A549 (cell line): ENCODE results near the gene TIE1. TPM values are rescaled to one million over a fixed set of nuclear protein-coding genes. Genes with fewer than 3 reads are reported as not detected.

Experiments used
- ATAC-seq, 2 experiments: fragments of 200-7000 bp in 1 of 2; fragments of >200 bp in 1 of 2; cut with Nextera tagmentation in 1 of 2; cut with Tn5 transposase in 1 of 2; 3 replicates each; pipeline versions ENCODE4 v1.8.0 to v1.9.1; 2018 to 2020; ENCODE audit warnings: mild to moderate bottlenecking in 1 of 2, moderate library complexity in 1 of 2
- CTCF ChIA-PET: fragments of 300-600 bp; sonication (Branson Sonifier 250); formaldehyde crosslinking; extraction: SDS; loops from one replicate; lab custom pipeline; 2021; ENCODE audit warnings: antibody characterized with exemption, inconsistent platforms; lab: Yijun Ruan, JAX
- POLR2A ChIA-PET: fragments of 350-600 bp; formaldehyde crosslinking; extraction: SDS; loops from one replicate; lab custom pipeline; 2021; ENCODE audit warnings: antibody characterized with exemption, inconsistent platforms; lab: Yijun Ruan, JAX
- DNase-seq, 2 experiments: peaks; one replicate each; pipeline versions ENCODE4 v3.0.0 to v3.0.0-alpha.2; 2011 to 2016; ENCODE audit warnings: low read depth in 1 of 2, low spot score in 1 of 2
- FAIRE-seq: peaks from 2 replicates; lab custom pipeline; 2011; peaks lifted over from hg19 to GRCh38; lab: Jason Lieb, UNC
- H3K27ac ChIP-seq, 2 experiments: fragments of >200 bp; sonication (Bioruptor Twin); formaldehyde crosslinking; 3 replicates each; pipeline ENCODE4 v1.5.1; 2016 to 2017
- H3K4me1 ChIP-seq: fragments of >200 bp; sonication (Bioruptor Twin); formaldehyde crosslinking; 3 replicates; pipeline ENCODE4 v1.6.1; 2016
- H3K4me2 ChIP-seq: fragments of >200 bp; sonication (Bioruptor Twin); formaldehyde crosslinking; 3 replicates; pipeline ENCODE4 v1.6.1; 2016
- H3K4me3 ChIP-seq: fragments of >200 bp; sonication (Bioruptor Twin); formaldehyde crosslinking; 3 replicates; pipeline ENCODE4 v1.5.1; 2016
- H3K9me3 ChIP-seq: fragments of >200 bp; sonication (Bioruptor Twin); formaldehyde crosslinking; 3 replicates; pipeline ENCODE4 v1.6.1; 2016
- ATOH8 ChIP-seq: fragments of 250-450 bp; sonication (Bioruptor Pico); IDR thresholded peaks from 2 replicates; pipeline ENCODE4 v1.5.0; 2020; ENCODE audit warnings: low read depth, mild to moderate bottlenecking, moderate library complexity
- CEBPB ChIP-seq, 2 experiments: fragments of >200 bp in 1 of 2; sonication (Bioruptor Twin) in 1 of 2; formaldehyde crosslinking in 1 of 2; IDR thresholded peaks; 2 replicates each; pipeline ENCODE4 v1.6.1; 2012 to 2016
- CHD4 ChIP-seq: fragments of 200-600 bp; sonication (generic); IDR thresholded peaks from 2 replicates; pipeline ENCODE4 v1.6.1; 2016; ENCODE audit warnings: antibody characterized with exemption, mild to moderate bottlenecking, borderline replicate concordance
- EHF ChIP-seq: fragments of 250-450 bp; sonication (Bioruptor Pico); IDR thresholded peaks from 2 replicates; pipeline ENCODE4 v1.5.0; 2020; ENCODE audit warnings: mild to moderate bottlenecking
- FOSL2 ChIP-seq, 2 experiments: fragments of 450-650 bp in 1 of 2; fragments of >200 bp in 1 of 2; sonication (Bioruptor Twin) in 1 of 2; formaldehyde crosslinking; IDR thresholded peaks; 2 replicates each; pipeline versions ENCODE4 v1.5.0 to v1.6.1; 2016 to 2020; ENCODE audit warnings: mild to moderate bottlenecking in 1 of 2, moderate library complexity in 1 of 2
- FOXS1 ChIP-seq: fragments of 250-450 bp; sonication (Bioruptor Pico); IDR thresholded peaks from 2 replicates; pipeline ENCODE4 v1.5.0; 2020; ENCODE audit warnings: mild to moderate bottlenecking, moderate library complexity
- GATA3 ChIP-seq: IDR thresholded peaks from 2 replicates; pipeline ENCODE4 v1.6.1; 2012; ENCODE audit warnings: borderline replicate concordance
- HES2 ChIP-seq: fragments of >200 bp; sonication (Bioruptor Twin); formaldehyde crosslinking; IDR thresholded peaks from 2 replicates; pipeline ENCODE4 v1.6.1; 2016
- HMGXB4 ChIP-seq: fragments of 250-450 bp; sonication (Bioruptor Pico); IDR thresholded peaks from 2 replicates; pipeline ENCODE4 v1.5.0; 2021; ENCODE audit warnings: mild to moderate bottlenecking, moderate library complexity, borderline replicate concordance
- HOXB13 ChIP-seq: fragments of 250-450 bp; sonication (Bioruptor Pico); IDR thresholded peaks from 2 replicates; pipeline ENCODE4 v1.5.0; 2020; ENCODE audit warnings: low read depth, mild to moderate bottlenecking, moderate library complexity
- KDM1A ChIP-seq: fragments of 200-600 bp; sonication (generic); IDR thresholded peaks from 2 replicates; pipeline ENCODE4 v1.6.1; 2016; ENCODE audit warnings: low read depth, mild to moderate bottlenecking
- KDM5A ChIP-seq: fragments of 200-600 bp; sonication (generic); IDR thresholded peaks from 2 replicates; pipeline ENCODE4 v1.6.1; 2016; ENCODE audit warnings: antibody characterized with exemption, mild to moderate bottlenecking
- MAFK ChIP-seq: fragments of 450-650 bp; IDR thresholded peaks from 2 replicates; pipeline ENCODE4 v1.6.1; 2014; ENCODE audit not compliant: partially characterized antibody
- MAX ChIP-seq: IDR thresholded peaks from 2 replicates; pipeline ENCODE4 v1.6.1; 2012
- MAZ ChIP-seq: fragments of 150-350 bp; IDR thresholded peaks from 2 replicates; pipeline ENCODE4 v1.6.1; 2014; ENCODE audit warnings: antibody characterized with exemption, low read depth, low read length, borderline replicate concordance
- NPAS2 ChIP-seq: fragments of 250-450 bp; sonication (Bioruptor Pico); IDR thresholded peaks from 2 replicates; pipeline ENCODE4 v1.8.0; 2022; ENCODE audit warnings: mild to moderate bottlenecking, moderate library complexity, borderline replicate concordance
- NR3C1 ChIP-seq: fragments of >200 bp; sonication (Bioruptor Twin); formaldehyde crosslinking; IDR thresholded peaks from 3 replicates; pipeline ENCODE4 v1.6.1; 2017
- PBX3 ChIP-seq: IDR thresholded peaks from 2 replicates; pipeline ENCODE4 v1.6.1; 2012
- POLR2A ChIP-seq: IDR thresholded peaks from 2 replicates; pipeline ENCODE4 v1.6.1; 2012; ENCODE audit warnings: mild to moderate bottlenecking, low read length
- RAD21 ChIP-seq, 2 experiments: fragments of >200 bp in 1 of 2; sonication (Bioruptor Twin) in 1 of 2; formaldehyde crosslinking in 1 of 2; IDR thresholded peaks in 1 of 2; conservative IDR thresholded peaks in 1 of 2; 2 replicates in 1 of 2; 3 replicates in 1 of 2; pipeline ENCODE4 v1.6.1; 2012 to 2018; ENCODE audit warnings: inconsistent platforms in 1 of 2
- RARB ChIP-seq: fragments of 250-450 bp; sonication (Bioruptor Pico); IDR thresholded peaks from 2 replicates; pipeline ENCODE4 v1.8.0; 2021; ENCODE audit warnings: mild to moderate bottlenecking, moderate library complexity
- RCOR1 ChIP-seq: fragments of 150-350 bp; IDR thresholded peaks from 2 replicates; pipeline ENCODE4 v1.6.1; 2014; ENCODE audit warnings: antibody characterized with exemption, low read length, low read depth
- SREBF2 ChIP-seq: fragments of 450-650 bp; IDR thresholded peaks from 2 replicates; pipeline ENCODE4 v1.6.1; 2014; ENCODE audit warnings: mild to moderate bottlenecking, moderate library complexity
- TFCP2L1 ChIP-seq: fragments of 250-450 bp; sonication (Bioruptor Pico); IDR thresholded peaks from 2 replicates; pipeline ENCODE4 v1.5.0; 2021; ENCODE audit warnings: mild to moderate bottlenecking
- TP53 ChIP-seq: fragments of 250-450 bp; sonication (Bioruptor Pico); IDR thresholded peaks from 2 replicates; pipeline ENCODE4 v1.5.0; 2021; ENCODE audit warnings: mild to moderate bottlenecking, moderate library complexity
- USF2 ChIP-seq: fragments of 450-650 bp; IDR thresholded peaks from 2 replicates; pipeline ENCODE4 v1.6.1; 2014; ENCODE audit warnings: antibody characterized with exemption
- ZFP36 ChIP-seq: fragments of 450-650 bp; IDR thresholded peaks from 2 replicates; pipeline ENCODE4 v1.6.1; 2014; ENCODE audit warnings: borderline replicate concordance; ENCODE audit not compliant: partially characterized antibody
- ZNF302 ChIP-seq: fragments of 250-450 bp; sonication (Bioruptor Pico); IDR thresholded peaks from 2 replicates; pipeline ENCODE4 v1.9.0; 2021; ENCODE audit warnings: inconsistent platforms, mild to moderate bottlenecking, moderate library complexity
- ZSCAN20 ChIP-seq: fragments of 250-450 bp; sonication (Bioruptor Pico); IDR thresholded peaks from 2 replicates; pipeline ENCODE4 v1.8.0; 2022; ENCODE audit warnings: mild to moderate bottlenecking, moderate library complexity
- WGBS: methylation state at CpG from one replicate; pipeline ENCODE4 v1.1.6; 2017; ENCODE audit errors: missing lambda C conversion rate; 5-methylcytosine and 5-hydroxymethylcytosine counted together
- polyA plus RNA-seq, 4 experiments: library from polyadenylated mRNA; depleted of rRNA in 3 of 4; stranded (reverse); fragments of >200 nt; fragmentation: RNase III in 1 of 4; extraction: RNeasy Plus Mini Kit Qiagen cat#74134 plus additional on column Dnase treatment in 1 of 4; gene quantifications; 2 replicates in 3 of 4; 3 replicates in 1 of 4; pipeline ENCODE4 v1.2.3, GENCODE V29; 2011 to 2017

The TIE1 gene
- polyA plus RNA-seq, 2 of the 4 experiments (the other 2 are of a cell fraction): not detected

- FAIRE-seq (no peak), ATAC-seq (no peak), DNase-seq (no peak)
- Histone ChIP-seq H3K4me1 (no peaks in the 10 kb centered on the region), H3K27ac (no peak overlapping the region), H3K4me2 (no peak overlapping the region), H3K9me3 (no peaks in the 10 kb centered on the region), H3K4me3 (no peak overlapping the region)
- TF ChIP-seq KDM5A (no peak), ZNF302 (CRISPR knock-in tag) (no peak), NPAS2 (CRISPR knock-in tag) (no peak), HES2 (no peak), GATA3 (no peak), TP53 (CRISPR knock-in tag) (no peak), MAFK (no peak), CHD4 (no peak), RAD21 (conservative IDR thresholded peaks at IDR 0.05 in 1 of 2, IDR thresholded peaks at IDR 0.05 in 1 of 2) (no peak), HOXB13 (no peak), ZFP36 (no peak), HMGXB4 (no peak), NR3C1 (no peak), ATOH8 (CRISPR knock-in tag) (no peak), MAZ (no peak), USF2 (no peak), RARB (no peak)
- ChIA-PET POLR2A (no interaction called here), CTCF (no interaction called here)
- WGBS: 74% methylated on average over 3 of the region's 3 CpGs
Observed at GRCh38 chr1:43284065-43284464, 16.7 kb upstream of the TIE1 start.

GRCh38 chr1:43284546-43285110 is 16.2 kb upstream of the TIE1 start:
- no peaks in the 10 kb centered on the region for H3K4me1 ChIP-seq
- ChIA-PET CTCF (no interaction called here), POLR2A (no interaction called here)
- 78% methylated on average over 10 of the region's 12 CpGs for WGBS
- no peak for FAIRE-seq
- ATAC-seq: no peak
- H3K27ac ChIP-seq: no peak overlapping the region
- no peaks in the 10 kb centered on the region for H3K9me3 ChIP-seq
- H3K4me2 ChIP-seq: no peak overlapping the region
- TF ChIP-seq ZFP36: no peak
- TF ChIP-seq RCOR1: no peak
- TF ChIP-seq PBX3: no peak
- TF ChIP-seq ZSCAN20 (CRISPR knock-in tag): no peak
- no peak for TF ChIP-seq TFCP2L1 (CRISPR knock-in tag)
- no peak for TF ChIP-seq POLR2A
- no peak for TF ChIP-seq MAX
- no peak for TF ChIP-seq SREBF2
- TF ChIP-seq CEBPB (IDR thresholded peaks at IDR 0.05): no peak
- TF ChIP-seq FOXS1 (CRISPR knock-in tag): no peak
- no peak for TF ChIP-seq FOSL2 (IDR thresholded peaks at IDR 0.05)
- no peak for TF ChIP-seq FOSL2 (CRISPR knock-in tag; IDR thresholded peaks at IDR 0.05)
- TF ChIP-seq KDM1A: no peak
- no peak for TF ChIP-seq EHF
- H3K4me3 ChIP-seq: no peak overlapping the region
- DNase-seq: no peak
